ENCODE measurements around the gene SYT11.

- no peak for TF ChIP-seq EZH2 (IDR thresholded peaks at IDR 0.05; ENCODE audit: insufficient read depth, poor library complexity, severe bottlenecking)
- TF ChIP-seq EZH2phosphoT487 (IDR thresholded peaks at IDR 0.05; ENCODE audit: insufficient read depth, low read depth), result no peak
Measured at GRCh38 chr1:155850345-155850744, 9.0 kb upstream of the SYT11 start.
